CD4-positive, alpha-beta memory T cell (primary cell): ENCODE results near the gene STK25. TPM values are rescaled to one million over a fixed set of nuclear protein-coding genes. Genes with fewer than 3 reads are reported as not detected.

Experiments used
- CTCF ChIA-PET: fragments of 350-600 bp; sonication (Branson Sonifier 250); formaldehyde crosslinking; loops from one replicate; lab custom pipeline; 2021; ENCODE audit warnings: inconsistent platforms; ENCODE audit not compliant: partially characterized antibody; lab: Charles Lee
- POLR2A ChIA-PET: fragments of 350-600 bp; sonication (Branson Sonifier 250); formaldehyde crosslinking; loops from one replicate; lab custom pipeline; 2021; ENCODE audit not compliant: partially characterized antibody; lab: Charles Lee
- DNase-seq, 5 donors: peaks; one replicate each; pipeline versions ENCODE4 v3.0.0 to v3.0.0-alpha.2; 2020 to 2022; ENCODE audit warnings: mixed read lengths in 1 of 5
- H3K27ac ChIP-seq: one replicate; pipeline ENCODE4 v1.7.0; 2013; ENCODE audit warnings: low read depth, low read length
- H3K27me3 ChIP-seq: 2 replicates; pipeline ENCODE4 v1.7.0; 2013; ENCODE audit warnings: mild to moderate bottlenecking, low read length, moderate library complexity; ENCODE audit not compliant: insufficient read depth
- H3K36me3 ChIP-seq: 2 replicates; pipeline ENCODE4 v1.7.0; 2013; ENCODE audit warnings: mild to moderate bottlenecking, low read length, moderate library complexity; ENCODE audit not compliant: insufficient read depth
- H3K4me1 ChIP-seq: 2 replicates; pipeline ENCODE4 v1.7.0; 2013; ENCODE audit warnings: mild to moderate bottlenecking, low read length, moderate library complexity; ENCODE audit not compliant: insufficient read depth
- H3K4me3 ChIP-seq, 2 donors: one replicate each; pipeline ENCODE4 v1.7.0; 2013; ENCODE audit warnings: low read length in 2 of 2, mild to moderate bottlenecking in 1 of 2
- H3K9me3 ChIP-seq, 2 donors: one replicate each; pipeline ENCODE4 v1.7.0; 2013; ENCODE audit warnings: low read length in 2 of 2, control low read depth in 1 of 2; ENCODE audit not compliant: control insufficient read depth in 1 of 2
- H3K27ac Mint-ChIP-seq, 7 donors: one replicate each; pipeline ENCODE4 v1.8.0; 2020 to 2021; ENCODE audit warnings: mixed read lengths in 7 of 7, mild to moderate bottlenecking in 6 of 7, inconsistent platforms in 3 of 7, moderate library complexity in 3 of 7
- H3K27me3 Mint-ChIP-seq, 2 donors: one replicate each; pipeline ENCODE4 v1.8.0; 2020 to 2021; ENCODE audit warnings: mixed read lengths in 2 of 2
- H3K36me3 Mint-ChIP-seq, 2 donors: one replicate each; pipeline ENCODE4 v1.8.0; 2020 to 2021; ENCODE audit warnings: mixed read lengths in 2 of 2, inconsistent platforms in 1 of 2, mild to moderate bottlenecking in 1 of 2
- H3K4me1 Mint-ChIP-seq, 4 donors: one replicate each; pipeline ENCODE4 v1.8.0; 2020 to 2021; ENCODE audit warnings: mixed read lengths in 4 of 4, mild to moderate bottlenecking in 1 of 4
- H3K4me3 Mint-ChIP-seq, 8 donors: one replicate each; pipeline ENCODE4 v1.8.0; 2020 to 2021; ENCODE audit warnings: mixed read lengths in 8 of 8, mild to moderate bottlenecking in 7 of 8, moderate library complexity in 6 of 8, inconsistent platforms in 3 of 8
- H3K9me3 Mint-ChIP-seq, 8 donors: one replicate each; pipeline ENCODE4 v1.8.0; 2020 to 2021; ENCODE audit warnings: mixed read lengths in 8 of 8, mild to moderate bottlenecking in 5 of 8, inconsistent platforms in 3 of 8, moderate library complexity in 1 of 8
- intact Hi-C: fragments of 100-400 bp; cut with micrococcal nuclease; formaldehyde crosslinking; loops from one replicate; pipeline ENCODE4 v1.15.1; 2023
- polyA plus RNA-seq, 2 donors: library from polyadenylated mRNA; unstranded; fragments of 300-500 nt; fragmentation: Illumina TruSeq; gene quantifications; one replicate each; pipeline ENCODE4 v1.2.3, GENCODE V29; 2021
- total RNA-seq, 2 experiments: library from RNA; stranded (reverse); gene quantifications; one replicate each; pipeline ENCODE4 v1.2.3, GENCODE V29; 2021

Gene STK25
- total and polyA plus RNA-seq, 4 experiments from 2014 or later: 88.6 to 182 (median 134) TPM

- H3K27me3 Mint-ChIP-seq: no peaks in the 10 kb centered on the region
Measured at GRCh38 chr2:241482126-241482955, 26.0 kb downstream of the STK25 start.

DNA sequence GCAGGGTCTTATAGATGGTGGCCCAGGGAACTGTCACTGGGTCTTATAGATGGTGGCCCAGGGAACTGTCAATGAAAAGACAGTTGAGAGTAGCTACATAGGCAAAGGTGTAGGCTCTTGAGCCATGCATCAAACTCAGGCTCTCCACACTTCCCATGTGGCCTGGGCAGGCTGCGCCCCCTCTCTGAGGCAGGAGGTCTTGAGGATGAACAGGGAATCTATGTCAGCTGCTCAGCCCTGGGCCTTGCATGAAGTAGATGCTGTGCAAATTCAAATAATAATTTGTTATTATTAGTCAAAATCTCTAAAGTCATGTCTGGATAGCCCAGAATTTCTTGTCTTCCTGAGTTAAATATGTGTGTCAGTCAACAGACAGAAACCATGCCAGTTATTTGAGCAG lies 26.7 kb downstream of the STK25 start:
- POLR2A ChIA-PET: no interaction called here
- intact Hi-C loops: no loop called here

More at GRCh38 chr2:241482126-241482955, 26.0 kb downstream of the STK25 start:
- Histone ChIP-seq H3K4me1 (no peaks in the 10 kb centered on the region), H3K9me3 (no peaks in the 10 kb centered on the region), H3K27me3 (no peaks in the 10 kb centered on the region), H3K27ac (no peak overlapping the region), H3K36me3 (no peaks in the 10 kb centered on the region), H3K4me3 (no peak overlapping the region)
- POLR2A ChIA-PET: no interaction called here
- intact Hi-C loops: no loop called here
- CTCF ChIA-PET: no interaction called here
- no peak overlapping the region for H3K4me3 Mint-ChIP-seq
- no peak for DNase-seq
- no peak overlapping the region for H3K27ac Mint-ChIP-seq
- peaks cover 4 to 8% of the 10 kb centered on the region in 2 donors for H3K36me3 Mint-ChIP-seq
- peaks cover 0 to 1% (median 0%) of the 10 kb centered on the region in 8 donors for H3K9me3 Mint-ChIP-seq
- H3K4me1 Mint-ChIP-seq: no peaks in the 10 kb centered on the region

GRCh38 chr2:241479026-241479898 lies 29.1 kb downstream of the STK25 start:
- H3K4me3 ChIP-seq: no peak overlapping the region
- no peaks in the 10 kb centered on the region for H3K27me3 ChIP-seq
- H3K36me3 ChIP-seq: no peaks in the 10 kb centered on the region
- no peaks in the 10 kb centered on the region for H3K4me1 ChIP-seq
- H3K27ac Mint-ChIP-seq: no peak overlapping the region
- no peaks in the 10 kb centered on the region for H3K9me3 ChIP-seq
- no peaks in the 10 kb centered on the region for H3K4me1 Mint-ChIP-seq
- H3K27me3 Mint-ChIP-seq: no peaks in the 10 kb centered on the region
- H3K27ac ChIP-seq: no peak overlapping the region
- no peak overlapping the region for H3K4me3 Mint-ChIP-seq
- intact Hi-C loops: no loop called here
- no peaks in the 10 kb centered on the region for H3K9me3 Mint-ChIP-seq
- ChIA-PET CTCF (no interaction called here), POLR2A (no interaction called here)
- H3K36me3 Mint-ChIP-seq: peaks cover 4 to 8% of the 10 kb centered on the region in 2 donors
- DNase-seq: no peak

More for the DNA sequence above, 26.7 kb downstream of the STK25 start:
- Histone ChIP-seq H3K4me1 (no peaks in the 10 kb centered on the region), H3K27me3 (no peaks in the 10 kb centered on the region), H3K9me3 (no peaks in the 10 kb centered on the region), H3K27ac (no peak overlapping the region), H3K36me3 (no peaks in the 10 kb centered on the region), H3K4me3 (no peak overlapping the region)
- Mint-ChIP-seq H3K36me3 (peaks cover 4 to 8% of the 10 kb centered on the region in 2 donors), H3K27me3 (no peaks in the 10 kb centered on the region), H3K27ac (no peak overlapping the region), H3K9me3 (peaks cover 0 to 1% (median 0%) of the 10 kb centered on the region in 8 donors), H3K4me1 (no peaks in the 10 kb centered on the region), H3K4me3 (no peak overlapping the region)
- DNase-seq: no peak
- CTCF ChIA-PET: no interaction called here

GRCh38 chr2:241478166-241478565 lies 30.2 kb downstream of the STK25 start:
- peaks cover 4 to 8% of the 10 kb centered on the region in 2 donors for H3K36me3 Mint-ChIP-seq
- no peaks in the 10 kb centered on the region for H3K4me1 ChIP-seq
- no peaks in the 10 kb centered on the region for H3K4me1 Mint-ChIP-seq
- H3K27me3 Mint-ChIP-seq: no peaks in the 10 kb centered on the region
- POLR2A ChIA-PET: no interaction called here
- no peaks in the 10 kb centered on the region for H3K9me3 ChIP-seq
- H3K27me3 ChIP-seq: no peaks in the 10 kb centered on the region
- no peaks in the 10 kb centered on the region for H3K9me3 Mint-ChIP-seq
- no peak for DNase-seq
- intact Hi-C loops: no loop called here
- no peak overlapping the region for H3K4me3 Mint-ChIP-seq
- no peak overlapping the region for H3K4me3 ChIP-seq
- CTCF ChIA-PET: no interaction called here
- H3K27ac Mint-ChIP-seq: no peak overlapping the region
- H3K27ac ChIP-seq: no peak overlapping the region
- H3K36me3 ChIP-seq: no peaks in the 10 kb centered on the region

- POLR2A ChIA-PET: no interaction called here
Measured at GRCh38 chr2:241475267-241475666, 33.1 kb downstream of the STK25 start.

DNA sequence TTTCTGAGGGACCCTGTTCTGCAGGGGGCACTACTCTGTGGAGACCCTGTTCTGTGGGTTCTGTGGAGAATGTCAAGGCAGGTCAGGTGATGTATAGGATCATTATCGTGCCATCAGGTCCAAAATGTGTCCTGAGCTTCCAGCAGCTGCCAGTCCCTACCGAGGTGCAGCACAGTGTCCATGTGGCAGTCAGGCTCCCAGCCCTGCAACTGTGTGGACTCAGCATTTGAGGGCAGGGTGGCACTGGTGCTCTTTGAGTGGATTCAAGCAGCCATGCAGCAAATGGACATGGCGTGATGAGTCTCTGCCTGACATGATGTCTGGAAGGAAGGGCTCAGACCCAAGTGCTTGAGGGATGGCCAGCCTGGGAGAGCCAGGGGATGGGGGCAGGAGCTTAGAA lies 35.0 kb downstream of the STK25 start:
- H3K9me3 Mint-ChIP-seq: no peaks in the 10 kb centered on the region
- CTCF ChIA-PET: no interaction called here
- H3K36me3 Mint-ChIP-seq: peaks cover under 1 to 8% of the 10 kb centered on the region in 2 donors
- H3K9me3 ChIP-seq: no peaks in the 10 kb centered on the region
- intact Hi-C loops: no loop called here
- POLR2A ChIA-PET: no interaction called here
- H3K27me3 ChIP-seq: no peaks in the 10 kb centered on the region
- H3K27ac ChIP-seq: no peak overlapping the region
- H3K4me1 ChIP-seq: no peaks in the 10 kb centered on the region
- no peak overlapping the region for H3K4me3 Mint-ChIP-seq
- H3K27me3 Mint-ChIP-seq: peaks cover 2 to 6% of the 10 kb centered on the region in 2 donors
- H3K36me3 ChIP-seq: no peaks in the 10 kb centered on the region
- H3K4me3 ChIP-seq: no peak overlapping the region
- H3K27ac Mint-ChIP-seq: no peak overlapping the region
- no peak for DNase-seq
- H3K4me1 Mint-ChIP-seq: peaks cover 0 to 7% (median 5%) of the 10 kb centered on the region in 4 donors

More at GRCh38 chr2:241475267-241475666, 33.1 kb downstream of the STK25 start:
- Mint-ChIP-seq H3K4me1 (peaks cover 0 to 5% (median 2%) of the 10 kb centered on the region in 4 donors), H3K4me3 (no peak overlapping the region), H3K9me3 (no peaks in the 10 kb centered on the region), H3K27me3 (peaks cover 2 to 6% of the 10 kb centered on the region in 2 donors), H3K36me3 (peaks cover 4 to 12% of the 10 kb centered on the region in 2 donors), H3K27ac (no peak overlapping the region)
- Histone ChIP-seq H3K27me3 (no peaks in the 10 kb centered on the region), H3K27ac (no peak overlapping the region), H3K9me3 (no peaks in the 10 kb centered on the region), H3K36me3 (no peaks in the 10 kb centered on the region), H3K4me3 (no peak overlapping the region), H3K4me1 (no peaks in the 10 kb centered on the region)
- DNase-seq: no peak
- intact Hi-C loops: no loop called here
- CTCF ChIA-PET: no interaction called here

- peak in 1 of 5 donors; percentile 15 for DNase-seq
- Mint-ChIP-seq H3K36me3 (peaks cover 0 to 4% of the 10 kb centered on the region in 2 donors), H3K4me3 (no peak overlapping the region), H3K9me3 (no peaks in the 10 kb centered on the region), H3K27me3 (peaks cover 2 to 6% of the 10 kb centered on the region in 2 donors), H3K4me1 (peaks cover 0 to 7% (median 5%) of the 10 kb centered on the region in 4 donors), H3K27ac (no peak overlapping the region)
- H3K4me3 ChIP-seq: no peak overlapping the region
- no peaks in the 10 kb centered on the region for H3K27me3 ChIP-seq
- H3K36me3 ChIP-seq: no peaks in the 10 kb centered on the region
- no peaks in the 10 kb centered on the region for H3K4me1 ChIP-seq
- no peaks in the 10 kb centered on the region for H3K9me3 ChIP-seq
- ChIA-PET POLR2A (no interaction called here), CTCF (no interaction called here)
- H3K27ac ChIP-seq: no peak overlapping the region
- intact Hi-C loops: no loop called here
Measured at GRCh38 chr2:241469746-241470145, 38.6 kb downstream of the STK25 start.
